Thyroid gland (tissue), 4 donors: ENCODE results near the gene SRRM2. TPM values are rescaled to one million over a fixed set of nuclear protein-coding genes. Genes with fewer than 3 reads are reported as not detected.

Source experiments
- DNase-seq, 2 donors: peaks; one replicate each; pipeline ENCODE4 v3.0.0-alpha.2; 2019
- H3K27ac ChIP-seq, 3 donors: fragments of 200-600 bp; sonication (generic); 1 replicate in 2 of 3; 2 replicates in 1 of 3; pipeline ENCODE4 v1.5.1; 2016 to 2019; ENCODE audit warnings: mild to moderate bottlenecking in 1 of 3, moderate library complexity in 1 of 3
- H3K27me3 ChIP-seq: fragments of 200-600 bp; sonication (generic); one replicate; pipeline ENCODE4 v1.5.1; 2019
- H3K36me3 ChIP-seq, 2 donors: fragments of 200-600 bp; sonication (generic); one replicate each; pipeline ENCODE4 v1.5.1; 2016 to 2019
- H3K4me1 ChIP-seq, 2 donors: fragments of 200-600 bp; sonication (generic); one replicate each; pipeline ENCODE4 v1.5.1; 2017 to 2019
- H3K4me3 ChIP-seq, 3 donors: fragments of 200-600 bp; sonication (generic); replicated peaks in 1 of 3; 1 replicate in 2 of 3; 2 replicates in 1 of 3; pipeline ENCODE4 v1.5.1; 2016; ENCODE audit warnings: mild to moderate bottlenecking in 1 of 3
- H3K9me3 ChIP-seq: fragments of 200-600 bp; sonication (generic); one replicate; pipeline ENCODE4 v1.5.1; 2017
- CTCF ChIP-seq, 6 experiments: fragments of 200-600 bp in 3 of 6; fragments of 450-650 bp in 3 of 6; sonication (generic) in 3 of 6; IDR thresholded peaks; one replicate each; pipeline ENCODE4 v1.5.1; 2016 to 2019; ENCODE audit warnings: antibody characterized with exemption in 6 of 6, mild to moderate bottlenecking in 2 of 6, inconsistent platforms in 1 of 6, moderate library complexity in 1 of 6
- POLR2A ChIP-seq, 2 donors: fragments of 450-650 bp; IDR thresholded peaks; one replicate each; pipeline ENCODE4 v1.6.1; 2017; ENCODE audit warnings: antibody characterized with exemption in 2 of 2, mild to moderate bottlenecking in 2 of 2, moderate library complexity in 1 of 2
- WGBS, 2 donors: methylation state at CpG; one replicate each; pipeline ENCODE4 v1.1.5; 2017; 5-methylcytosine and 5-hydroxymethylcytosine counted together
- intact Hi-C: fragments of 100-400 bp; cut with DNase I; formaldehyde crosslinking; loops from one replicate; pipeline ENCODE4 v1.15.1; 2023
- total RNA-seq, 4 donors: library from RNA; depleted of rRNA; stranded (reverse); fragments of >200 nt; gene quantifications; one replicate each; pipeline ENCODE4 v1.2.3, GENCODE V29; 2016

The SRRM2 gene
- total RNA-seq, 4 donors from 2014 or later = 262 to 378 (median 312) TPM

GRCh38 chr16:2724088-2724676, 28.3 kb upstream of the SRRM2 start:
- peaks cover 4 to 21% of the 10 kb centered on the region in 2 donors for H3K4me1 ChIP-seq
- no peaks in the 10 kb centered on the region for H3K9me3 ChIP-seq
- no peaks in the 10 kb centered on the region for H3K27me3 ChIP-seq
- no peak overlapping the region for H3K4me3 ChIP-seq
- DNase-seq = no peak
- H3K27ac ChIP-seq = no peak overlapping the region
- no peak for TF ChIP-seq CTCF (IDR thresholded peaks at IDR 0.05)
- no peak for TF ChIP-seq POLR2A (IDR thresholded peaks at IDR 0.05)
- intact Hi-C loops = no loop called here
- H3K36me3 ChIP-seq = no peaks in the 10 kb centered on the region
- 79 to 83% methylated on average over 7 of the region's 7 CpGs for WGBS, 2 donors

- intact Hi-C loops = no loop called here
- Histone ChIP-seq H3K36me3 (no peaks in the 10 kb centered on the region), H3K4me3 (no peak overlapping the region), H3K9me3 (no peaks in the 10 kb centered on the region), H3K27ac (no peak overlapping the region), H3K4me1 (peaks cover 4 to 14% of the 10 kb centered on the region in 2 donors), H3K27me3 (no peaks in the 10 kb centered on the region)
- no peak for DNase-seq
- no peak for TF ChIP-seq CTCF (IDR thresholded peaks at IDR 0.05)
- TF ChIP-seq POLR2A (IDR thresholded peaks at IDR 0.05) = no peak
- 60 to 77% methylated on average over 10 to 16 of the region's 16 CpGs for WGBS, 2 donors
Observed at GRCh38 chr16:2724816-2725348, 27.6 kb upstream of the SRRM2 start.

DNA sequence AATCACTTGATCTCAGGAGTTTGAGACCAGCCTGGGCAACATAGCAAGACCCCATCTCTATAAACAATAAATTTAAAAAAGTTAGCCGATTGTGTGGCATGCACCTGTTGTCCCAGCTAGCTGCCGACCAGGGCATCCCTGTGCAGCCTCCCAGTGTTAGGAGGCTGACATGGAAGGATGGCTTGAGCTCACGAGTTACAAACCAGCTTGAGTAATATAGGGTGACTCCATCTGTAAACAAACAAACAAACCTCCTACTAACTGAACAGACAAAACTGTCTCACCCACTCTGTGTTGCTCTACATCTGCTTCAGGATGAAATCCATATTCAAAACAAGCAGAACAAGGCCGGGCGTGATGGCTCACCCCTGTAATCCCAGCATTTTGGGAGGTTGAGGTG, 25.5 kb upstream of the SRRM2 start:
- Histone ChIP-seq H3K4me3 (no peak overlapping the region), H3K27ac (no peak overlapping the region), H3K4me1 (no peaks in the 10 kb centered on the region), H3K36me3 (no peaks in the 10 kb centered on the region), H3K27me3 (no peaks in the 10 kb centered on the region), H3K9me3 (no peaks in the 10 kb centered on the region)
- intact Hi-C loops = no loop called here
- TF ChIP-seq CTCF (IDR thresholded peaks at IDR 0.05) (no peak), POLR2A (IDR thresholded peaks at IDR 0.05) (no peak)
- WGBS, 2 donors = 90 to 92% methylated on average over 5 of the region's 5 CpGs
- DNase-seq = no peak

- H3K27ac ChIP-seq = no peak overlapping the region
- DNase-seq = no peak
- H3K9me3 ChIP-seq = no peaks in the 10 kb centered on the region
- TF ChIP-seq CTCF (IDR thresholded peaks at IDR 0.05) (no peak), POLR2A (IDR thresholded peaks at IDR 0.05) (no peak)
- H3K27me3 ChIP-seq = no peaks in the 10 kb centered on the region
- 72 to 73% methylated on average over 7 of the region's 7 CpGs for WGBS, 2 donors
- intact Hi-C loops = no loop called here
- peaks cover 0 to 4% of the 10 kb centered on the region in 2 donors for H3K4me1 ChIP-seq
- no peaks in the 10 kb centered on the region for H3K36me3 ChIP-seq
- no peak overlapping the region for H3K4me3 ChIP-seq
Observed at GRCh38 chr16:2728034-2728433, 24.4 kb upstream of the SRRM2 start.

GRCh38 chr16:2734844-2735515, 17.5 kb upstream of the SRRM2 start:
- 65 to 70% methylated on average over 10 of the region's 10 CpGs for WGBS, 2 donors
- intact Hi-C loops = no loop called here
- Histone ChIP-seq H3K9me3 (no peaks in the 10 kb centered on the region), H3K4me1 (peaks cover 0 to 4% of the 10 kb centered on the region in 2 donors), H3K27ac (no peak overlapping the region), H3K36me3 (no peaks in the 10 kb centered on the region), H3K27me3 (no peaks in the 10 kb centered on the region), H3K4me3 (no peak overlapping the region)
- TF ChIP-seq POLR2A (IDR thresholded peaks at IDR 0.05) (no peak), CTCF (IDR thresholded peaks at IDR 0.05) (no peak)
- no peak for DNase-seq
